Progenitor cell of endocrine pancreas (in vitro differentiated cells): ENCODE measurements around the gene CYBRD1. TPM values are rescaled to one million over a fixed set of nuclear protein-coding genes. Genes with fewer than 3 reads are reported as not detected.

ENCODE experiments used
- DNase-seq: peaks from one replicate; pipeline ENCODE4 v3.0.0; 2021; ENCODE audit warnings: low spot score; ENCODE audit not compliant: unreplicated experiment
- H3K27ac Mint-ChIP-seq: 2 replicates; pipeline ENCODE4 v1.8.0; 2021; ENCODE audit warnings: mild to moderate bottlenecking, moderate library complexity, mixed read lengths
- H3K27me3 Mint-ChIP-seq: 2 replicates; pipeline ENCODE4 v1.8.0; 2021; ENCODE audit warnings: mixed read lengths
- H3K36me3 Mint-ChIP-seq: 2 replicates; pipeline ENCODE4 v1.8.0; 2022; ENCODE audit warnings: mixed read lengths; ENCODE audit not compliant: insufficient read depth
- H3K4me1 Mint-ChIP-seq: 2 replicates; pipeline ENCODE4 v1.8.0; 2021; ENCODE audit warnings: low read depth, mixed read lengths
- H3K4me3 Mint-ChIP-seq: 2 replicates; pipeline ENCODE4 v1.8.0; 2021; ENCODE audit warnings: low read depth, mild to moderate bottlenecking, moderate library complexity, mixed read lengths
- H3K9me3 Mint-ChIP-seq: 2 replicates; pipeline ENCODE4 v1.8.0; 2021; ENCODE audit warnings: low read depth, mixed read lengths
- long read RNA-seq: library from polyadenylated mRNA; unstranded; transcript quantifications from one replicate; pipeline ENCODE4 v2.0.0, GENCODE V29; 2020
- total RNA-seq: library from RNA; stranded (reverse); gene quantifications from 2 replicates; pipeline ENCODE4 v1.2.1, GENCODE V29; 2021
- TF ChIP-seq, protein P1 (sequence below): fragments of 200-600 bp; sonication (generic); IDR thresholded peaks from one replicate; pipeline ENCODE4 v1.5.0; 2021; ENCODE audit warnings: antibody characterized with exemption, mild to moderate bottlenecking; ENCODE audit not compliant: unreplicated experiment

CYBRD1 gene, protein sequence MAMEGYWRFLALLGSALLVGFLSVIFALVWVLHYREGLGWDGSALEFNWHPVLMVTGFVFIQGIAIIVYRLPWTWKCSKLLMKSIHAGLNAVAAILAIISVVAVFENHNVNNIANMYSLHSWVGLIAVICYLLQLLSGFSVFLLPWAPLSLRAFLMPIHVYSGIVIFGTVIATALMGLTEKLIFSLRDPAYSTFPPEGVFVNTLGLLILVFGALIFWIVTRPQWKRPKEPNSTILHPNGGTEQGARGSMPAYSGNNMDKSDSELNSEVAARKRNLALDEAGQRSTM
- 2.3 and 2.5 TPM in 2 replicates for total RNA-seq
- long read RNA-seq, full-length matches to known transcripts: 2 of 2 reads
- long read RNA-seq, partial matches to known transcripts: 0 of 2 reads
- long read RNA-seq, other reads (novel, unspliced or antisense): 0 of 2 reads

DNA sequence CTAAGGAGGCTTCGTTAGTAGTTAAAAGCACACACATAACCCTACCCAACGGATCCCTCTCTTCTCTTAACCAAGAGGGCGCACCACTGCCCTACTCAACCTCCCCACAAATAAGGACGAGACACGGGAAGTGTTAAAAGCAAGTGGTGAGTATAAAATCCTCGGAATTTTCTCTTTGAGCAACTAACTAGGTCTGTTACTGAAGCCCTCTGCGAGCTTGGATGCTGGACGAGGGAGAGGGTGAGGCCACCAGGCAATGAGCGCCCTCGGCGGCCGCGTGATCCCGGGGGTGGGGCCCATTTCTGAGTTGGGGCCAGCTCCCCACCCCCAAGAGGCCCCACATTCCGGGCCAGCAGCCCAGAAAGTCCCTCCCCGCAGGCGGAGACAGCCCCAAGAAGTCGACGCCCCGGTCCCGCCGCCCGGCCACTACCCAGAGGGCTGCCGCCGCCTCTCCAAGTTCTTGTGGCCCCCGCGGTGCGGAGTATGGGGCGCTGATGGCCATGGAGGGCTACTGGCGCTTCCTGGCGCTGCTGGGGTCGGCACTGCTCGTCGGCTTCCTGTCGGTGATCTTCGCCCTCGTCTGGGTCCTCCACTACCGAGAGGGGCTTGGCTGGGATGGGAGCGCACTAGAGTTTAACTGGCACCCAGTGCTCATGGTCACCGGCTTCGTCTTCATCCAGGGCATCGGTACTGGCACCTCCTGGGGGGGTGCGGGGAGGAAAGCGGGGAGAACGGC is at the start of gene CYBRD1:
Gene CYBRD1 (plus strand): TSS at position 423 of the 736 bp plus-strand sequence. CDS start 72 bp downstream, at position 495.
- H3K27me3 Mint-ChIP-seq: peaks cover 64% of the 10 kb centered on the region
- H3K27ac Mint-ChIP-seq: no peak within 1 kb of the TSS
- no peaks in the 10 kb centered on the region for H3K36me3 Mint-ChIP-seq
- peak within 1 kb of the TSS; percentile 85 for H3K4me3 Mint-ChIP-seq
- H3K4me1 Mint-ChIP-seq: peaks cover 6% of the 10 kb centered on the region
- H3K9me3 Mint-ChIP-seq: no peaks in the 10 kb centered on the region
- TF ChIP-seq, protein P1, sequence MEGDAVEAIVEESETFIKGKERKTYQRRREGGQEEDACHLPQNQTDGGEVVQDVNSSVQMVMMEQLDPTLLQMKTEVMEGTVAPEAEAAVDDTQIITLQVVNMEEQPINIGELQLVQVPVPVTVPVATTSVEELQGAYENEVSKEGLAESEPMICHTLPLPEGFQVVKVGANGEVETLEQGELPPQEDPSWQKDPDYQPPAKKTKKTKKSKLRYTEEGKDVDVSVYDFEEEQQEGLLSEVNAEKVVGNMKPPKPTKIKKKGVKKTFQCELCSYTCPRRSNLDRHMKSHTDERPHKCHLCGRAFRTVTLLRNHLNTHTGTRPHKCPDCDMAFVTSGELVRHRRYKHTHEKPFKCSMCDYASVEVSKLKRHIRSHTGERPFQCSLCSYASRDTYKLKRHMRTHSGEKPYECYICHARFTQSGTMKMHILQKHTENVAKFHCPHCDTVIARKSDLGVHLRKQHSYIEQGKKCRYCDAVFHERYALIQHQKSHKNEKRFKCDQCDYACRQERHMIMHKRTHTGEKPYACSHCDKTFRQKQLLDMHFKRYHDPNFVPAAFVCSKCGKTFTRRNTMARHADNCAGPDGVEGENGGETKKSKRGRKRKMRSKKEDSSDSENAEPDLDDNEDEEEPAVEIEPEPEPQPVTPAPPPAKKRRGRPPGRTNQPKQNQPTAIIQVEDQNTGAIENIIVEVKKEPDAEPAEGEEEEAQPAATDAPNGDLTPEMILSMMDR: no peak
- DNase-seq: peak; percentile 15

DNA sequence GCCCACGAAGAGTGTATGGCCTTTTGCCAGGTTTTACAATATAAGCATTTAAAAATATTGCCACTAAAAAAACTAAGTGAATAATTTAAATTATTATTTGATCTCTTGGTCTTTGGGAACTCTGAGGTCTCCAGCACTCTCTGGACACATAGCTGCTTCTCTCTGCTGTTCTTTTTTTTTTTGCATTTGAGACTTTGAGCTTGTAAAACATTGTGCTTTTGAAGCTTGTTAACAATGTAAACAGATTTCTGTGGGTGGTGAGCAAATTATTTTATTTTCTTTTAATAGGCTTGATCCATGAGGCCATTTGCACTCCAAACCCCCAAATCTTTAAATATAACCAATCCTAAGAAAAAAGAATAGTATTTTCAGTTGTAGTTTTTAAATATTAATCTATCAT is 46.3 kb upstream of the CYBRD1 start:
- H3K36me3 Mint-ChIP-seq: peaks cover 21% of the 10 kb centered on the region
- H3K27ac Mint-ChIP-seq: no peak overlapping the region
- no peak for DNase-seq
- TF ChIP-seq, protein P1: no peak
- H3K9me3 Mint-ChIP-seq: no peaks in the 10 kb centered on the region
- H3K27me3 Mint-ChIP-seq: no peaks in the 10 kb centered on the region
- H3K4me1 Mint-ChIP-seq: no peaks in the 10 kb centered on the region
- H3K4me3 Mint-ChIP-seq: no peak overlapping the region

DNA sequence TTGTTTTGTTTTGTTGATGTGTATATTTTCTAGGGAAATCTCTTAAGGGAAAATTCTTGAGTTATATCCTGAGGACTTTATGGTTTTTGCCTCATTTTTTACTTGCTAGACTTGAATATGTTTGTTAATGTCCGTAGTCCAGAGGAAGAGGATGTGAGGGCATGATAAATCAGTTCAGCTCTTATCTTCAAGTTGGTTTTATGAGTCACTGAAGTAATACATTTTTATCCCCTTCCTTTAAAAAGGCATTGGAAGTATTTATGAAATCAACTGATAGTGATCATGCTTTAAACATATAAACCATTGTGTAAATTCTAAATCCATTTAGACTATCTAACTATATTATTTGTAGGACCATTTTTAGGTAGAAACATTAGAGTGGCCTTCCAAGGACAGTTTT is 43.9 kb upstream of the CYBRD1 start:
- TF ChIP-seq, protein P1: no peak
- Mint-ChIP-seq H3K9me3 (no peaks in the 10 kb centered on the region), H3K4me3 (no peak overlapping the region), H3K27me3 (no peaks in the 10 kb centered on the region), H3K4me1 (no peaks in the 10 kb centered on the region), H3K27ac (no peak overlapping the region), H3K36me3 (peaks cover 17% of the 10 kb centered on the region)
- no peak for DNase-seq

DNA sequence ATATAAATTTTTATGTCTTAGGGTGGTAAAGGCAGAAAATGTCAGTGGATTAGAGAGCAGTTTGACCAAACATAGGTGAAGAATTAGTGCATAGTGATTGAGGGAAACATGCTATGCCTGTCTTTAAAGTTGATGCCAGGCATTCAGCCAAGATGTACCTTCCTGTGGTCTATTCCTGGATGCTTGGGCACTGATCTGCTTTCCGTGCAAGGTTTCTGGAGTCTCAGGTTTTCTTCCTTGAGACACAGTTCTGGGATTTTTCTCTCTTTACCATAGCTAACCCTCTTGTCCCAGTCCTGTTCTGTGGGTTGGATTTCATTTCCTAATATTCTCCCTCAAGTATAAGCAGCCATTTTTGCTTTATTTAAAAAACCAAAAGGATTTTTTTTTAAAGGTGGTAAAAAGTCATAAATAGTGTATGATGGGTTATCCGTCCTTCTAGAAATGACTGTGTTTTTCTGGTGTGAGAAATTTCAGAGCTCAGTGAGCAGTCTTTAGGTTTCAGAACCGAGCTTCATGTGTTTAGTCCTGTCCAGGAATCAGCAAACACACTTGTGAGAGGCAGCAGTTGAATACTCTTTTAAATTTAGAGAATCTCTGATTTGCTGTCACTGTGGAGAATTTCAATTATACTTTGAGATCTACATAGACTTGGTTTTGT is 43.0 kb upstream of the CYBRD1 start:
- Mint-ChIP-seq H3K4me3 (no peak overlapping the region), H3K27me3 (no peaks in the 10 kb centered on the region), H3K36me3 (peaks cover 13% of the 10 kb centered on the region), H3K9me3 (no peaks in the 10 kb centered on the region), H3K4me1 (no peaks in the 10 kb centered on the region), H3K27ac (no peak overlapping the region)
- TF ChIP-seq, protein P1: no peak
- no peak for DNase-seq

DNA sequence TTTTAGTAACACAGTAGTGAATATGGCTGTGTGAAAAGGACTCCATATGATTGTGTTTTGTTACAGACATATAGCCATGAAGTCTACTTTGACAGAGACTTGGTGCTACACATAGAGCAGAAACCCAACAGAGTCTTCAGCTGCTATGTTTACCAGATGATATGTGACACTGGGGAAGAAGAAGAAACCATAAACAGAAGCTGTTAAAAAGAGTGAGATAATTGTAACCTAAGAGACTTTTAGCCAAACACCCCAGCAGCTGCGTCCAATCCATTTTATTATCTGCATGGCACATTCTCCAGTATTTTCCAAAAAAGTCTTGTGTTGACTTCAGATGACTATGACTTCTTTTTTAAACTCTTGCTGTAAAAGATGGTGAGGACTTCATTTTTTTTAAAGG is 41.4 kb upstream of the CYBRD1 start:
- TF ChIP-seq, protein P1: no peak
- no peaks in the 10 kb centered on the region for H3K4me1 Mint-ChIP-seq
- no peak overlapping the region for H3K27ac Mint-ChIP-seq
- no peaks in the 10 kb centered on the region for H3K9me3 Mint-ChIP-seq
- peaks cover 7% of the 10 kb centered on the region for H3K36me3 Mint-ChIP-seq
- H3K4me3 Mint-ChIP-seq: no peak overlapping the region
- DNase-seq: no peak
- H3K27me3 Mint-ChIP-seq: no peaks in the 10 kb centered on the region
